Left hindlimb (tissue), 1 donor: Measurements from ENCODE around the gene NAV2.

ENCODE experiments used
- DNase-seq: peaks from one replicate; pipeline ENCODE4 v3.0.0-alpha.2; 2018

The NAV2 gene

GRCh38 chr11:19813158-19813879 lies 100.7 kb downstream of the NAV2 start:
- DNase-seq: no peak

DNA sequence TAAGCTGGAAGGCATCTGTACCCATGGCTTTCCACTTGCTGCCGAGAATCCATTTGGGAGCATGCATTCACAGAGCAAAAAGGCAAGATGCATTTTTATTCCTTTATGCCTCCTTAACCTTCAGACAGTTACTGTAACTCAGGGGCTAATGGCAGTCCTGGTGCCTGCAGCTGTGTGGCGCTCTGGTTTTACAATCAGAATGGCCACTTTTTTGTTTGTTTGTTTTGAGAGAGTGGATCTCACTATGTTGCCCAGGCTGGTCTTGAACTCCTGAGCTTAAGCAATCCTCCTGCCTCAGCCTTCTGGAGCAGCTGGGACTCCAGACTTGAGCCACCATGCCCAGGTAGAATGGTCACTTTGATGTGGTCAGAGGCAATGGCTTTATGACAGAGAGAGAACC lies 101.8 kb downstream of the NAV2 start:
- no peak for DNase-seq

- DNase-seq: no peak
These were observed 103.4 kb downstream of the NAV2 start for GRCh38 chr11:19816040-19816439.

DNA sequence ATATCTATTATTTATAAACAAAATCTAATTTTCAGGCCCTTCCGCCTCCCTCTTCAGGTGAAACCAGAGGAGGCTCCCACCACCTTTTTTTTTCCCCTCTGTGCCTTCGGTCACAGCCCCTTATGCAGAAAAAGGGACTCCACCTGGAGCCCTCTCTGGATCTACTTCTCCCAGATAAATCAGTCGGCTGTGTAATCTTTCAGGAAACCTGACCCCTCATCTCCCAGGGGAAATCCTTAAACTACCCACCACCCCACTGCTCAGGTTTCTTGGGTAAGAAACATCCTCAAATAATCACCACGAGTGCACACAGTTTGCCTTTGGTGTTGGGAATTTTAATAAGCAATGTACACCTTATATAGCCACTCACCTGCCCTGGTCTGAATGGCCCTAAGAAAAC lies 104.2 kb downstream of the NAV2 start:
- no peak for DNase-seq

GRCh38 chr11:19817265-19817851 lies 104.7 kb downstream of the NAV2 start:
- no peak for DNase-seq

- no peak for DNase-seq
These were observed 105.2 kb downstream of the NAV2 start for GRCh38 chr11:19817870-19818269.

DNA sequence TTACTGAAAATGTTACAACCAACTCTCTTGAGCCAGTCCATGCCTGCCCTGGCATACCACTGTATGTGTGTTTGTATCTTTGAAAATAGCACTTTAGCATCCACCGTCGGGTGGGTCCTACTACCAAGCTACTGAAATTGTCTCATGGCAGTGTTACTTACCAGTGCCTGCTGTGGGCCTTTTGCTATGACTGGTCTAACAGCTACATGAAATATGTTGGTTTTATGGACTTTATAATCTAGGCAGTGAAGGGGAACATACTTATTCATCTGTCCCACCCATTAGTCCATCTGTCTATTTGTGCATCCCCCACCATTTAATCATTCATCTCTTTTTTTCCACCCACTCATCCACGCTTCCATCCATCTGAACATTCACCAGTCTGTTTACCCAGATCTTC lies 106.0 kb downstream of the NAV2 start:
- no peak for DNase-seq

DNA sequence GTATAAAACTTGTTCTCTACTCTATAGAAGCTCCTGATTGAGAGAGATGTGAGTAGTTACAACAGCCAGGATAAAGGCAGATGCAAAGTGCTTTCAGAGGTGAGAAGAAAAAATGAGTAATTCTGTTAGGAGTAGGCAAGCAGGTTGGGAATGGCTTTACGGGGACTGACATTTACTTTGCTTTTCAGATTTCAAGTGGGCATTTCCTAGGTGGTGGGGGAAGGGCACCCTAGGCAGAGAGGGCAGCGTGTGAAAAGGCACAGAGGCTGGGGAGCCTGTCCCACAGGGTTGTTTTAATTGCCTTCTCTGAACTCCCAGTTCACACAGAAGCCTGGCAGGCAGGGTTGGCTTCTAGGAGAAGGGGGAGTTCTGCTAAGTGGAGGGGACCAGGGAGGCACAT lies 106.5 kb downstream of the NAV2 start:
- DNase-seq: no peak

DNA sequence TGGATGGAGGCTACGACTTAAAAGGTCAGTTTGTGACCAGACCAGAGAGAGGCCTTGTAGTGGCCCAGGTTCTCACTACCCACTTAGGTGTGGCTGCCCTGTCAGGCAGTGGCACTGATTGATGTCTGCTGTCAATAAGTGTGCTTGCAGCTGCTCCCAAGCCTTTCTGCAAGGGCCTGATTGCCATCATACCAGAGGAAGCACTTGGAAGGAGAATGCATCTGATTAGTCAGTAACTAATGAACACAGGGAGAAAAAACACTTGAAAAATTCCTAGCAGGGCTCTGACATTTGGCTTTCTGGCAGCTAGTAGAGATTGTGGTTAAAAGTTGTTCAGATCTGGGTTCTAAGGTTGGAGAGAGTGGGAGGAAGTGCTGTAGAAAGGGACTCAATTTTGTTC lies 107.5 kb downstream of the NAV2 start:
- no peak for DNase-seq

DNA sequence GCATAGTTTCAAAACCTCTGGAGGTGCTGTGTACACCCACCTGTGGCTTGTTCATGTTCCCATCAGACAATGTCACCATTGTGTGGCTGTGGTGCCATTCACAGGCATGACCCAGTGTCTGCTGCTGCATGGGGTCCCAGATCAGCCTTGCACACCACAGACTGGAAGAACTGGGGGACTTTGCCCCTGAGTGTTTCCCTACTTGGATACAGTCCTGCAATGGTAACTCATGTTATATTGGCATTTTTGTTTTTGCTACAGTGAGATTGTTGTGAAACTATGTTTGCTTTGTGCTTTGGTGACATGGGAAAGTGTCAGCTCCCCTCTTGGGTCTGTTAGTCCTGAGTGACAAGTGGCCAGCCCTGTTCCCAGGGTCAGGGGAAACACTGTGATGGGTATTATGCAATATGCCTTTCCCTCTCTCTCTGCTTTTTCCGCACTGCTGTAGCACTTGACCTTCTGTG lies 108.8 kb downstream of the NAV2 start:
- no peak for DNase-seq

DNA sequence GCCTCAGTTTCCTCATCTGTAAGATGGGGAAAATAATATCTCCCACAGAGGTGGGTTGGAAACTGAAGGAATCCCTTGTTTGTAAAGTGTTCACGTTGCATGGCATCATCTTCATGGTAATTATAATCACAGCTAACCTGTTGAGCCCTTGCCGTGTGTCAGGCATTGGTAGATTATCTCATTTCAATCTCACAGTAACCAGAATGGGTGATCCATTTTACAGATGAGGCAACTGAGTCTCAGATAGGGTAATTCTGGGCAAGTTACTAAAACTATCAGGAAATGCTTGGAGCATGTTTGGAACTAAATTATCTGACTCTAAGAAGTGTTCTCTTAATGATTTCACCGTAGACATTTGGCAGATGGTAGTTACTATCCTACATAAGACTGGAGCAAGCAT lies 109.4 kb downstream of the NAV2 start:
- no peak for DNase-seq

GRCh38 chr11:19822531-19822930 lies 109.9 kb downstream of the NAV2 start:
- no peak for DNase-seq

DNA sequence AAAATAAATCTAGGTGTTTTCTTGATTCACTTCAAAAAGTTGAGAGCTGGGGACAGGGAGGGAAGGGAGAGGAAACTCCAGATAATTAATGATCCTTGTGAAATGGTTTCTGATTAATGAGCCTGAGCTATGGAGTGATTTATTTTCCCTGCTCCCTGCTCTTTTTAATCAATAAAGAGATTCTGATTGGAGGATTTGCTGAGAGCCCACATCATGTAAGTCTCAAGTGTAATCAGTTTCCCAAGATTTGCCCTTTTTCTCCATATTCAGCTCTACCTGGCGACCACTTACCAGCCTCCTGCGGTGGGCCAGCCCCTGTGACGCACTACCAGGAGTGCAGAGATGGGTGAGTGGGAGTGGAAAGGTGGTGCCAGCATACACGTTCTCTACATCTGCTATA lies 114.0 kb downstream of the NAV2 start:
- DNase-seq: no peak

GRCh38 chr11:19827399-19828135 lies 114.9 kb downstream of the NAV2 start:
- no peak for DNase-seq

DNA sequence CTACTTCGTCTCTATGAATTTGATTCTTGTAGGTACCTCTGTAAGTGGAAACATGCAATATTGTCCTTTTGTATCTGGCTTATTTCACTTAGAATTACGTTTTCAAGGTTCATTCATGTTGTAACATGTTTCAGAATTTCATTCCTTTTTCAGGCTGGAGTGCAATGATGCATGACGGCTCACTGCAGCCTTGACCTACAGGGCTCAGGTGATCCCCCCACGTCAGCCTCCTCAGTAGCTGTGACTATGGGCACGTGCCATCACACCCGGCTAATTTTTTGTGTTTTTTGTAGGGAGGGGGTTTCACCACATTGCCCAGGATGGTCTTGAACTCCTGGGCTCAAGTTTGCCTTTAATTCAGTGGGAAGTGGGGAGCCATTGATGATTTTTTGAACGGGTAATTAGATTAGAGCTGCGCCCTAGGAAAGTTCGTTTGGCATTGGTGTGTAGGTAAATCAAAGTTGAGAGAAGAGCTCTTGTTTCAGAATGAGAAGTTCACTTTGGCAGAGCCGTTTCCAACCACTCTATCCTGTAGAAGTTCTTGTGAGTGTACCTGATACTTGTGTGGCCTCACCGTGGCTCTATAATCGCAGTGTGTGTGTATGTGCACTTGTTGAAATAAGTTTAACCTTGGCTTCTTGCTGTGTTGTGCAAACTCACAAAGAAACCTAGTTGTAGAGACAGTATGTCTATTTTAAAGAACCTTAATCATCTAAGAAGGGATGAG lies 115.9 kb downstream of the NAV2 start:
- DNase-seq: no peak

DNA sequence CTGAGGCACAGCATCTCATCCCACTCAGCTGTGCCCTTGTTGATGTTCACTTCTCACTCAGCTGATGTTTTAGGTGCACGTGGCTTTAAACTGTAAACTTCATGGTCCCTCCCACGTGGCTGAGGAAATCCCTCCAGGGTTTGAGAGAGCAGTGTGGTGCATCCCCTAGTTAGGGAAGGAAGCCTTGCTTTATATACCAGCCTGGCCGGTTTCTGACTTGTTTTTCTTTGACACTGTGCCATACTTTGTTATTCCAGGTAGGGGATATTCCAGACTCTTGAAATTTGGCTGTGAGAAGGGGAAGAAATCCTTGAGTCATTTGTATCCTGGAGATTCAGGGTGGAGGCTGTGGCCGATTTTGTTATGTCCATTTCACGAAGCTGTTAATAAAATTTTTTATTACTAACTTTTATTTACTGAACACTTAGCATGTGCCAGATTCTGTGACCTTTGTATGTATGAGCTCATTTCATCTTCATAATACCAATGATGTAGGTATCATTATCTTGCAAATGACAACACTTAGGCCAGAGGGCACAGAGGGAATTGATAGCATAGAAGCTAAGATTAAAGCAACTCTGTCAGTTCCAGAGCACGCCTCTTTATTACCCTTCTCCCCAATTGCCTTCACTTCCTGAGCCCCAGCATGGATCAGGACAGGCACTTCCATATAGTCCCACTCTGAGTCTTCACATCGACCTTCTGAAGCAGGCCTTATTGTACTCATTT lies 116.6 kb downstream of the NAV2 start:
- DNase-seq: no peak

GRCh38 chr11:19832086-19832750 lies 119.6 kb downstream of the NAV2 start:
- DNase-seq: no peak

GRCh38 chr11:19832901-19833300 lies 120.3 kb downstream of the NAV2 start:
- no peak for DNase-seq

- DNase-seq: no peak
These were observed 122.1 kb downstream of the NAV2 start for GRCh38 chr11:19834771-19835170.

DNA sequence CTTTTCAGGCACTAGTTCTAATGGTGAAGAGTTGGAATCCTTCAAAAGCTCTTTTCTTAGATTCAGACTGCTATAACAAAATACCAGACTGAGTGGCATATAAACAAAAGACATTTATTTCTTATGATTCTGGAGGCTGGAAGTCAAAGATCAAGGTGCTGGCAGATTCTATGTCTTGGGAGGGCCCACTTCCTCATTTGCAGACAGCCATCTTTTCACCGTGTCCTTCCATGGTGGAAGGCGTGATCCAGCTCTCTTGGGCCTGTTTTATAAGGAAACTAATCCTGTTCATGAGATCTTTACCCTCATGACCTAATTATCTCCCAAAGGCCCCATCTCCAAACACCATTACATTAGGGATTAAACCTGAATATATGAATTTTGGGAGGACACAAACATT lies 124.0 kb downstream of the NAV2 start:
- DNase-seq: no peak

- DNase-seq: no peak
These were observed 126.5 kb downstream of the NAV2 start for GRCh38 chr11:19838994-19839768.
